Measurements from ENCODE around the gene PRKD1. TPM values are rescaled to one million over a fixed set of nuclear protein-coding genes. Genes with fewer than 3 reads are reported as not detected.

Gene PRKD1
- total and polyA plus RNA-seq, 10 of the 15 experiments (the other 5 are each of a cell fraction or from before 2014, with no cell fraction given): 0.02 to 0.56 TPM; not detected in 8

GRCh38 chr14:29925736-29926135 is 1.9 kb downstream of the PRKD1 start:
- H3K4me2 ChIP-seq (ENCODE audit: control insufficient read depth, insufficient read depth): no peak overlapping the region
- H2AFZ ChIP-seq (ENCODE audit: control insufficient read depth, low read depth, low read length): no peak overlapping the region
- H3K4me3 ChIP-seq: no peak overlapping the region
- H3K27ac ChIP-seq (ENCODE audit: control insufficient read depth, insufficient read depth): no peak overlapping the region
- FAIRE-seq (no peak), DNase-seq (ENCODE audit: low read depth, low spot score) (no peak), ATAC-seq (no peak)
- H3K9ac ChIP-seq (ENCODE audit: control insufficient read depth, insufficient read depth, low read length): no peak overlapping the region
- RAD21 ChIA-PET (ENCODE audit: unreplicated experiment): no interaction called here
- 24% methylated on average over 3 of the region's 3 CpGs for WGBS (ENCODE audit: insufficient coverage, insufficient replicate concordance, low lambda C conversion rate, missing lambda C conversion rate)
- POLR2A ChIA-PET: no interaction called here
- H3K9me3 ChIP-seq (replicated peaks; ENCODE audit: control insufficient read depth, insufficient read depth, low read length): no peaks in the 10 kb centered on the region; the same call in 2 of the 3 replicates
- peaks cover 0 to 3% of the 10 kb centered on the region in 2 experiments; a peak in 1 of 4 replicates for H3K27me3 ChIP-seq (replicated peaks in 1 of 2; ENCODE audit: control insufficient read depth in 2 of 2, insufficient read depth in 2 of 2, low read length in 1 of 2)
- SMC1A ChIA-PET (ENCODE audit: uncharacterized antibody, unreplicated experiment): no interaction called here
- H4K20me1 ChIP-seq (ENCODE audit: control insufficient read depth, insufficient read depth): no peaks in the 10 kb centered on the region
- CTCF ChIA-PET: no interaction called here
- H3K79me2 ChIP-seq (ENCODE audit: control insufficient read depth, insufficient read depth, low read length): no peaks in the 10 kb centered on the region
- BruUV-seq (replicated peaks): no TSS peak
- H3K36me3 ChIP-seq (ENCODE audit: control insufficient read depth in 2 of 2, insufficient read depth in 2 of 2, low read length in 1 of 2): no peaks in the 10 kb centered on the region
- intact Hi-C loops (cut with micrococcal nuclease; ENCODE audit: unreplicated experiment): no loop called here
- in situ Hi-C loops (cut with MboI): no loop called here
- H3K4me1 ChIP-seq (ENCODE audit: control insufficient read depth, insufficient read depth, low read length): no peaks in the 10 kb centered on the region
- TF ChIP-seq HSF1 (IDR thresholded peaks at IDR 0.05; ENCODE audit: low read depth, low read length) (no peak), WRNIP1 (IDR thresholded peaks at IDR 0.05; ENCODE audit: borderline replicate concordance, low read depth, low read length) (no peak), GATAD2B (conservative IDR thresholded peaks at IDR 0.05; ENCODE audit: low read depth) (no peak), PBX3 (IDR thresholded peaks at IDR 0.05; ENCODE audit: insufficient replicate concordance, low read depth, low read length) (no peak), CTCF (IDR thresholded peaks at IDR 0.05 in 2 of 3, conservative IDR thresholded peaks at IDR 0.05 in 1 of 3; ENCODE audit: control insufficient read depth in 2 of 3, extremely low read depth in 1 of 3, insufficient read depth in 1 of 3, low read depth in 3 of 3, low read length in 3 of 3) (no peak), SPI1 (IDR thresholded peaks at IDR 0.05; ENCODE audit: borderline replicate concordance, insufficient read depth, low read depth, low read length) (no peak), FOXK2 (IDR thresholded peaks at IDR 0.05) (no peak), PKNOX1 (IDR thresholded peaks at IDR 0.05) (no peak), LARP7 (IDR thresholded peaks at IDR 0.05) (no peak), ZNF592 (IDR thresholded peaks at IDR 0.05) (no peak), NR2C1 (IDR thresholded peaks at IDR 0.05) (no peak), SIX5 (IDR thresholded peaks at IDR 0.05; ENCODE audit: low read depth, low read length, severe bottlenecking) (no peak), EGR1 (IDR thresholded peaks at IDR 0.05; ENCODE audit: borderline replicate concordance in 1 of 2, low read depth in 2 of 2, low read length in 2 of 2) (no peak)
